ENCODE data around the gene ZNF239. TPM values are rescaled to one million over a fixed set of nuclear protein-coding genes. Genes with fewer than 3 reads are reported as not detected.
A peak's percentile ranks its signal among the peaks of the same experiment; 100 is the strongest.

ZNF239 gene
- 1 to 10 TPM; 1.1 to 3.7 (median 1.9) TPM for total RNA-seq
- polyA plus RNA-seq: 1 to 10 TPM in 1 of 2 donors, under 1 TPM in 1; 0.53 to 1.9 TPM
- long read RNA-seq, donor 1, partial matches to known transcripts: 0 of 3 reads
- long read RNA-seq, donor 1, other reads (novel, unspliced or antisense): 1 of 3 reads
- long read RNA-seq, donor 2, partial matches to known transcripts: 0 of 1 reads
- long read RNA-seq, donor 2, other reads (novel, unspliced or antisense): 0 of 1 reads
- long read RNA-seq, donor 3, partial matches to known transcripts: 1 of 3 reads
- long read RNA-seq, donor 3, other reads (novel, unspliced or antisense): 0 of 3 reads

GRCh38 chr10:43574001-43574892 is at the start of gene ZNF239:
ZNF239 (minus strand) TSS chr10:43574616; CDS start chr10:43558079, 16,537 bp downstream.
- no peaks in the 10 kb centered on the region for H3K9me3 ChIP-seq
- ATAC-seq: peak; percentile 94 to 99 (median 98)
- peak within 1 kb of the TSS in 11 of 12 donors; percentile 12 to 79 (median 67) for H3K27ac ChIP-seq
- intact Hi-C loops (cut with DNase I): no loop called here
- H3K36me3 ChIP-seq: no peaks in the 10 kb centered on the region
- H3K27me3 ChIP-seq: no peaks in the 10 kb centered on the region
- TF ChIP-seq POLR2A (IDR thresholded peaks at IDR 0.05): peak in 1 of 2 donors; percentile 41
- TF ChIP-seq CTCF (IDR thresholded peaks at IDR 0.05): no peak
- DNase-seq: peak; percentile 89 to 95 (median 94)
- H3K4me1 ChIP-seq: peaks cover 0 to 16% (median 9%) of the 10 kb centered on the region in 12 donors
- H3K4me3 ChIP-seq: peak within 1 kb of the TSS; percentile 36 to 93 (median 62)
- 2 to 6% (median 3%) methylated on average over 34 to 78 of the region's 78 CpGs for WGBS, 4 donors

GRCh38 chr10:43623351-43623750 is 48.9 kb upstream of the ZNF239 start:
- 54 to 69% (median 64%) methylated on average over 3 of the region's 3 CpGs for whole genome bisulfite sequencing, 4 donors
- ATAC-seq (no peak), DNase-seq (no peak)
- peaks cover 0 to 5% (median 0%) of the 10 kb centered on the region in 12 donors for H3K4me1 ChIP-seq
- H3K27ac ChIP-seq: no peak overlapping the region
- peak overlapping the region in 10 of 12 donors; percentile 7 to 47 (median 29) for H3K4me3 ChIP-seq
- no peaks in the 10 kb centered on the region for H3K27me3 ChIP-seq
- intact Hi-C loops (cut with DNase I): no loop called here
- peaks cover 0 to 18% (median 0%) of the 10 kb centered on the region in 12 donors for H3K9me3 ChIP-seq
- TF ChIP-seq CTCF (IDR thresholded peaks at IDR 0.05) (no peak), POLR2A (IDR thresholded peaks at IDR 0.05) (no peak)
- no peaks in the 10 kb centered on the region for H3K36me3 ChIP-seq

GRCh38 chr10:43622038-43622437 is 47.6 kb upstream of the ZNF239 start:
- Histone ChIP-seq H3K4me1 (peaks cover 0 to 5% (median 0%) of the 10 kb centered on the region in 12 donors), H3K27me3 (no peaks in the 10 kb centered on the region), H3K27ac (no peak overlapping the region), H3K4me3 (no peak overlapping the region), H3K9me3 (peaks cover 0 to 28% (median 4%) of the 10 kb centered on the region in 12 donors), H3K36me3 (peaks cover 0 to 2% (median 0%) of the 10 kb centered on the region in 9 donors)
- WGBS, 4 donors: 73 to 86% (median 78%) methylated on average over 2 of the region's 2 CpGs
- ATAC-seq (no peak), DNase-seq (no peak)
- intact Hi-C loops (cut with DNase I): no loop called here
- TF ChIP-seq POLR2A (IDR thresholded peaks at IDR 0.05) (no peak), CTCF (IDR thresholded peaks at IDR 0.05) (no peak)

- intact Hi-C loops (cut with DNase I): no loop called here
- H3K27ac ChIP-seq: no peak overlapping the region
- H3K9me3 ChIP-seq: peaks cover 0 to 52% (median 15%) of the 10 kb centered on the region in 12 donors
- ATAC-seq (no peak), DNase-seq (no peak)
- H3K4me1 ChIP-seq: peaks cover 0 to 5% (median 0%) of the 10 kb centered on the region in 12 donors
- H3K4me3 ChIP-seq: no peak overlapping the region
- no peak for TF ChIP-seq CTCF (IDR thresholded peaks at IDR 0.05)
- TF ChIP-seq POLR2A (IDR thresholded peaks at IDR 0.05): no peak
- H3K36me3 ChIP-seq: peaks cover 0 to 20% (median 9%) of the 10 kb centered on the region in 9 donors
- WGBS, 4 donors: 97 to 100% (median 98%) methylated on average over 2 of the region's 2 CpGs
- no peaks in the 10 kb centered on the region for H3K27me3 ChIP-seq
Measured at GRCh38 chr10:43619368-43619767, 45.0 kb upstream of the ZNF239 start.

Data from heart left ventricle (tissue), 16 donors.